ENCODE results near the gene SLIT3.

The SLIT3 gene

GRCh38 chr5:169307646-169308045 is 6.7 kb upstream of the SLIT3 start:
- no peak for DNase-seq (ENCODE audit: low spot score)
- Mint-ChIP-seq H3K36me3 (ENCODE audit: low read depth) (no peaks in the 10 kb centered on the region), H3K4me3 (no peak overlapping the region), H3K9me3 (no peaks in the 10 kb centered on the region), H3K27ac (no peak overlapping the region), H3K27me3 (ENCODE audit: low read depth) (peaks cover 21% of the 10 kb centered on the region), H3K4me1 (ENCODE audit: low read depth) (no peaks in the 10 kb centered on the region)

DNA sequence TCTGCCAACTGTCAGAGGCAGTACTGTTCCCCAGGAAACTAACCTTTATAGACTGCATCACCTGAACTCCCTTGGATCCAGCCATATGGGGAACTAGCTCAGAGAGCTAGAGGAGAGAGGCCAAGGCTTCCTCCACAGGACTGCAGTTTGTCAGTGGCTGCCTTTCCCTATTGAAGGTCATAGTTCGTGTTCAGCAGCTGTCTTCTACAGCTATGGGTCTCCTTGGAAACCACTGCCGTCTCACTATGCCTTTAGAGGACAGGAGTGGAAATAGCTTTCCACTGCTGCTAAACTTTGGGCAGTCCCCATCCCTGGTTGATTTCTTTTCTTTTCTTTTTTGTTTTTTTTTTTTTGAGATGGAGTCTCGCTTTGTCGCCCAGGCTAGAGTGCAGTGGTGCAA is 4.4 kb upstream of the SLIT3 start:
- DNase-seq (ENCODE audit: low spot score) = no peak
- peaks cover 37% of the 10 kb centered on the region for H3K27me3 Mint-ChIP-seq (ENCODE audit: low read depth)
- H3K27ac Mint-ChIP-seq = no peak overlapping the region
- no peaks in the 10 kb centered on the region for H3K36me3 Mint-ChIP-seq (ENCODE audit: low read depth)
- H3K4me1 Mint-ChIP-seq (ENCODE audit: low read depth) = peaks cover 8% of the 10 kb centered on the region
- no peak overlapping the region for H3K4me3 Mint-ChIP-seq
- H3K9me3 Mint-ChIP-seq = no peaks in the 10 kb centered on the region

DNA sequence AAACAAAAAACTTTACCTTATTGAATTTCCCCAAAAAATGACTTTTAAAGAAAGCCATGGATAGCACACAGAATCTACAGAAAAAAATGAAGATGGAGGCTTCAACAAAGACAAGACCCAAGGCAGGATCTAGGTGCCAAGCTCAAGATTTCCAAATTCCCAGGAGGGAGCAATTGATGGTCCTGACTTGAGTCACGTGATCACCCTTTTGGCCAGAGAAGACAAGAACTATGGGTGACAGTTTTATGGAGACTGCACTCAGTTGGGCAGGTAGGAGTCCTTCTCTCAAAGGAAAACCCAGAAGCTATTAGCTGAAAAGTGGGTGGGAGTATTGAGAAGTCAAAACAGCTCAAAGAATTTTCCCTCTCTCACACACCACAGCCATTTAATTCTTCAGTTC is 3.2 kb upstream of the SLIT3 start:
- no peaks in the 10 kb centered on the region for H3K9me3 Mint-ChIP-seq

GRCh38 chr5:169303119-169303515 is 2.2 kb upstream of the SLIT3 start:
- DNase-seq (ENCODE audit: low spot score) = no peak
- H3K9me3 Mint-ChIP-seq = no peaks in the 10 kb centered on the region
- no peak overlapping the region for H3K4me3 Mint-ChIP-seq
- H3K4me1 Mint-ChIP-seq (ENCODE audit: low read depth) = peaks cover 8% of the 10 kb centered on the region
- H3K27ac Mint-ChIP-seq = no peak overlapping the region
- no peaks in the 10 kb centered on the region for H3K36me3 Mint-ChIP-seq (ENCODE audit: low read depth)
- peaks cover 58% of the 10 kb centered on the region for H3K27me3 Mint-ChIP-seq (ENCODE audit: low read depth)

More for the DNA sequence above, 3.2 kb upstream of the SLIT3 start:
- peaks cover 48% of the 10 kb centered on the region for H3K27me3 Mint-ChIP-seq (ENCODE audit: low read depth)
- no peaks in the 10 kb centered on the region for H3K36me3 Mint-ChIP-seq (ENCODE audit: low read depth)
- H3K4me3 Mint-ChIP-seq = no peak overlapping the region
- H3K27ac Mint-ChIP-seq = no peak overlapping the region
- DNase-seq (ENCODE audit: low spot score) = no peak
- peaks cover 8% of the 10 kb centered on the region for H3K4me1 Mint-ChIP-seq (ENCODE audit: low read depth)

- Mint-ChIP-seq H3K4me1 (ENCODE audit: low read depth) (peaks cover 8% of the 10 kb centered on the region), H3K27me3 (ENCODE audit: low read depth) (peaks cover 63% of the 10 kb centered on the region), H3K4me3 (no peak overlapping the region), H3K36me3 (ENCODE audit: low read depth) (no peaks in the 10 kb centered on the region), H3K9me3 (no peaks in the 10 kb centered on the region), H3K27ac (no peak overlapping the region)
- peak; percentile 47 for DNase-seq (ENCODE audit: low spot score)
Observed at GRCh38 chr5:169302491-169303118, 1.7 kb upstream of the SLIT3 start.

GRCh38 chr5:169301986-169302385 is 1.0 kb upstream of the SLIT3 start:
- Mint-ChIP-seq H3K9me3 (no peaks in the 10 kb centered on the region), H3K27ac (no peak overlapping the region), H3K36me3 (ENCODE audit: low read depth) (no peaks in the 10 kb centered on the region), H3K27me3 (ENCODE audit: low read depth) (peaks cover 67% of the 10 kb centered on the region), H3K4me1 (ENCODE audit: low read depth) (peaks cover 8% of the 10 kb centered on the region), H3K4me3 (no peak overlapping the region)
- DNase-seq (ENCODE audit: low spot score) = no peak

DNA sequence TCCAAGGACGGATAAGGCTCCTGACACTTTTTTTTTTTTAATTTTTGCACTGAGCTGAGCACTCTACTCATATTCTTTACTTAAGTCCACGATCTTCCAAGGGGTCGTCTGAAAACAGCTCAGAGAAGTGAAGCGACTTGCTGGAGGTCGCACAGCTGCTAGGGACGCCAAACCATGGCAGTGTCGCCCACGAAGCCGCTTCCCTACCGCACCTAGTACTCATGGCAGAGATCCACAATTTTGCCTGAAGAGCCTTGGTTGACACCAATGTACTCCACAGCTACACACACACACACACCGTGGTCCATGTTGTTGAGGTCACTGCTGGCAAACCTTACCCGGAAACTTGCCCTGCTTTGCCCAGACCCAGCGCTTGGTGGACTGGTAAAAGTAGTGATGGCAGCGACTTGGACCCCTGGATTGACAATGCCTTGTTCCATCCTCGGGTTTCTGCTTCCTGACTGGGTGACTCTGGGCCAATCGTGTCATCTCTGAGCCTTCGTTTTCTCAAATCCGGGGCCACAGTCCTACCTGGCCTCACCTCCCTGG is 521 bp upstream of the SLIT3 start:
- Mint-ChIP-seq H3K36me3 (ENCODE audit: low read depth) (no peaks in the 10 kb centered on the region), H3K4me3 (peak overlapping the region; percentile 10), H3K27me3 (ENCODE audit: low read depth) (peaks cover 64% of the 10 kb centered on the region)

GRCh38 chr5:169299663-169300467 is 1.1 kb downstream of the SLIT3 start:
- peaks cover 62% of the 10 kb centered on the region for H3K27me3 Mint-ChIP-seq (ENCODE audit: low read depth)
- peaks cover 8% of the 10 kb centered on the region for H3K4me1 Mint-ChIP-seq (ENCODE audit: low read depth)
- H3K4me3 Mint-ChIP-seq = no peak overlapping the region
- H3K27ac Mint-ChIP-seq = no peak overlapping the region
- H3K9me3 Mint-ChIP-seq = no peaks in the 10 kb centered on the region
- DNase-seq (ENCODE audit: low spot score) = no peak
- H3K36me3 Mint-ChIP-seq (ENCODE audit: low read depth) = no peaks in the 10 kb centered on the region

More for the DNA sequence above, 521 bp upstream of the SLIT3 start:
- no peak for DNase-seq (ENCODE audit: low spot score)
- Mint-ChIP-seq H3K9me3 (no peaks in the 10 kb centered on the region), H3K27ac (no peak overlapping the region), H3K4me1 (ENCODE audit: low read depth) (peaks cover 8% of the 10 kb centered on the region)

GRCh38 chr5:169299191-169299662 is 1.7 kb downstream of the SLIT3 start:
- peaks cover 57% of the 10 kb centered on the region for H3K27me3 Mint-ChIP-seq (ENCODE audit: low read depth)
- no peaks in the 10 kb centered on the region for H3K9me3 Mint-ChIP-seq
- H3K36me3 Mint-ChIP-seq (ENCODE audit: low read depth) = no peaks in the 10 kb centered on the region
- no peak for DNase-seq (ENCODE audit: low spot score)
- H3K4me1 Mint-ChIP-seq (ENCODE audit: low read depth) = peaks cover 8% of the 10 kb centered on the region
- no peak overlapping the region for H3K4me3 Mint-ChIP-seq
- no peak overlapping the region for H3K27ac Mint-ChIP-seq

- Mint-ChIP-seq H3K36me3 (ENCODE audit: low read depth) (no peaks in the 10 kb centered on the region), H3K4me3 (no peak overlapping the region), H3K27me3 (ENCODE audit: low read depth) (peaks cover 49% of the 10 kb centered on the region), H3K27ac (no peak overlapping the region), H3K9me3 (no peaks in the 10 kb centered on the region), H3K4me1 (ENCODE audit: low read depth) (peaks cover 8% of the 10 kb centered on the region)
- DNase-seq (ENCODE audit: low spot score) = no peak
Observed at GRCh38 chr5:169298193-169298592, 2.7 kb downstream of the SLIT3 start.

- H3K27me3 Mint-ChIP-seq (ENCODE audit: low read depth) = peaks cover 37% of the 10 kb centered on the region
- no peaks in the 10 kb centered on the region for H3K9me3 Mint-ChIP-seq
- no peaks in the 10 kb centered on the region for H3K36me3 Mint-ChIP-seq (ENCODE audit: low read depth)
- no peak overlapping the region for H3K27ac Mint-ChIP-seq
- no peak for DNase-seq (ENCODE audit: low spot score)
- H3K4me1 Mint-ChIP-seq (ENCODE audit: low read depth) = no peaks in the 10 kb centered on the region
- H3K4me3 Mint-ChIP-seq = no peak overlapping the region
Observed at GRCh38 chr5:169296419-169297143, 4.4 kb downstream of the SLIT3 start.

DNA sequence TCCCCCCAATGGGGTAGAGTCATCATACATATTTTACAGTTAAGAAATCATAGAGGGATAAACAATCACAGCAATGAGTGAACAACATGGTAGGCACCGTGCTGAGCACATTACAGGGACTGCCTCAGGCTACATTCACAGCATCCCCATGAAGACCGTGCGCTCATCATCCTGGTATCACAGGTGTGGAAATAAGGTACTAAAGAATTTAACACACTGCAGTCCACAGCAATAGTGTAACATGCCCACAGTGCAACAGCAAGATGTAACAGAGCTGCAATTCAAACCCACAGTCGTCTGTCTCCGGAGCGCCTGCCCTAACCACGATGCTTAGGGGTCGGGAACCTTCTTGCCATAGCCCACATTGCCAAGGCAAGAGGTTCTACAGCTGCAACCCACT is 5.6 kb downstream of the SLIT3 start:
- no peaks in the 10 kb centered on the region for H3K4me1 Mint-ChIP-seq (ENCODE audit: low read depth)
- H3K36me3 Mint-ChIP-seq (ENCODE audit: low read depth) = no peaks in the 10 kb centered on the region
- H3K4me3 Mint-ChIP-seq = no peak overlapping the region
- DNase-seq (ENCODE audit: low spot score) = no peak
- H3K27ac Mint-ChIP-seq = no peak overlapping the region
- H3K9me3 Mint-ChIP-seq = no peaks in the 10 kb centered on the region
- peaks cover 31% of the 10 kb centered on the region for H3K27me3 Mint-ChIP-seq (ENCODE audit: low read depth)

GRCh38 chr5:169294621-169295020 is 6.3 kb downstream of the SLIT3 start:
- Mint-ChIP-seq H3K27ac (no peak overlapping the region), H3K9me3 (no peaks in the 10 kb centered on the region), H3K4me3 (no peak overlapping the region), H3K27me3 (ENCODE audit: low read depth) (peaks cover 25% of the 10 kb centered on the region), H3K36me3 (ENCODE audit: low read depth) (no peaks in the 10 kb centered on the region), H3K4me1 (ENCODE audit: low read depth) (no peaks in the 10 kb centered on the region)
- DNase-seq (ENCODE audit: low spot score) = no peak

GRCh38 chr5:169291877-169292276 is 9.1 kb downstream of the SLIT3 start:
- Mint-ChIP-seq H3K27ac (no peak overlapping the region), H3K27me3 (ENCODE audit: low read depth) (no peaks in the 10 kb centered on the region), H3K9me3 (no peaks in the 10 kb centered on the region), H3K4me1 (ENCODE audit: low read depth) (no peaks in the 10 kb centered on the region), H3K4me3 (no peak overlapping the region), H3K36me3 (ENCODE audit: low read depth) (no peaks in the 10 kb centered on the region)
- no peak for DNase-seq (ENCODE audit: low spot score)

Data from T-helper 2 cell treated with Interferon-gamma antibody and Interleukin-4, amounts not matched to agents 5 μg/mL and 100 μg/mL, for 36 hours (primary cell).